A549 (cell line): Measurements from ENCODE around the gene NNMT. TPM values are rescaled to one million over a fixed set of nuclear protein-coding genes. Genes with fewer than 3 reads are reported as not detected.
A peak's percentile ranks its signal among the peaks of the same experiment; 100 is the strongest.

ENCODE experiments used
- ATAC-seq, 2 experiments: fragments of 200-7000 bp in 1 of 2; fragments of >200 bp in 1 of 2; cut with Nextera tagmentation in 1 of 2; cut with Tn5 transposase in 1 of 2; 3 replicates each; pipeline versions ENCODE4 v1.8.0 to v1.9.1; 2018 to 2020; ENCODE audit warnings: mild to moderate bottlenecking in 1 of 2, moderate library complexity in 1 of 2
- CTCF ChIA-PET: fragments of 300-600 bp; sonication (Branson Sonifier 250); formaldehyde crosslinking; extraction: SDS; loops from one replicate; lab custom pipeline; 2021; ENCODE audit warnings: antibody characterized with exemption, inconsistent platforms; lab: Yijun Ruan, JAX
- POLR2A ChIA-PET: fragments of 350-600 bp; formaldehyde crosslinking; extraction: SDS; loops from one replicate; lab custom pipeline; 2021; ENCODE audit warnings: antibody characterized with exemption, inconsistent platforms; lab: Yijun Ruan, JAX
- DNase-seq, 2 experiments: peaks; one replicate each; pipeline versions ENCODE4 v3.0.0 to v3.0.0-alpha.2; 2011 to 2016; ENCODE audit warnings: low read depth in 1 of 2, low spot score in 1 of 2
- FAIRE-seq: peaks from 2 replicates; lab custom pipeline; 2011; peaks lifted over from hg19 to GRCh38; lab: Jason Lieb, UNC
- H3K27ac ChIP-seq, 2 experiments: fragments of >200 bp; sonication (Bioruptor Twin); formaldehyde crosslinking; 3 replicates each; pipeline ENCODE4 v1.5.1; 2016 to 2017
- H3K4me1 ChIP-seq: fragments of >200 bp; sonication (Bioruptor Twin); formaldehyde crosslinking; 3 replicates; pipeline ENCODE4 v1.6.1; 2016
- H3K4me2 ChIP-seq: fragments of >200 bp; sonication (Bioruptor Twin); formaldehyde crosslinking; 3 replicates; pipeline ENCODE4 v1.6.1; 2016
- H3K4me3 ChIP-seq: fragments of >200 bp; sonication (Bioruptor Twin); formaldehyde crosslinking; 3 replicates; pipeline ENCODE4 v1.5.1; 2016
- H3K9me3 ChIP-seq: fragments of >200 bp; sonication (Bioruptor Twin); formaldehyde crosslinking; 3 replicates; pipeline ENCODE4 v1.6.1; 2016
- ATOH8 ChIP-seq: fragments of 250-450 bp; sonication (Bioruptor Pico); IDR thresholded peaks from 2 replicates; pipeline ENCODE4 v1.5.0; 2020; ENCODE audit warnings: low read depth, mild to moderate bottlenecking, moderate library complexity
- BCL3 ChIP-seq: fragments of >200 bp; sonication (Bioruptor Twin); formaldehyde crosslinking; IDR thresholded peaks from 3 replicates; pipeline ENCODE4 v1.6.1; 2016
- BHLHE40 ChIP-seq: IDR thresholded peaks from 2 replicates; pipeline ENCODE4 v1.6.1; 2012; ENCODE audit warnings: low read depth, low read length, inconsistent platforms
- CBX2 ChIP-seq: fragments of 200-600 bp; sonication (generic); IDR thresholded peaks from 2 replicates; pipeline ENCODE4 v1.6.1; 2016; ENCODE audit warnings: low read depth, mild to moderate bottlenecking, borderline replicate concordance
- CBX8 ChIP-seq: fragments of 200-600 bp; sonication (generic); IDR thresholded peaks from 2 replicates; pipeline ENCODE4 v1.6.1; 2016
- CHD2 ChIP-seq: fragments of 150-350 bp; IDR thresholded peaks from 2 replicates; pipeline ENCODE4 v1.6.1; 2014; ENCODE audit warnings: low read length; ENCODE audit not compliant: partially characterized antibody
- CHD4 ChIP-seq: fragments of 200-600 bp; sonication (generic); IDR thresholded peaks from 2 replicates; pipeline ENCODE4 v1.6.1; 2016; ENCODE audit warnings: antibody characterized with exemption, mild to moderate bottlenecking, borderline replicate concordance
- E2F6 ChIP-seq: IDR thresholded peaks from 2 replicates; pipeline ENCODE4 v1.6.1; 2012; ENCODE audit warnings: low read depth, borderline replicate concordance
- EHMT2 ChIP-seq: fragments of 200-600 bp; sonication (generic); IDR thresholded peaks from 2 replicates; pipeline ENCODE4 v1.6.1; 2016; ENCODE audit warnings: antibody characterized with exemption, low read depth, mild to moderate bottlenecking, moderate library complexity
- EP300 ChIP-seq, 2 experiments: fragments of >200 bp; sonication (Bioruptor Twin); formaldehyde crosslinking; IDR thresholded peaks; 2 replicates in 1 of 2; 3 replicates in 1 of 2; pipeline ENCODE4 v1.6.1; 2016 to 2017
- FOSB ChIP-seq: fragments of 250-450 bp; sonication (Bioruptor Pico); IDR thresholded peaks from 2 replicates; pipeline ENCODE4 v1.5.0; 2020; ENCODE audit warnings: mild to moderate bottlenecking, moderate library complexity
- FOSL2 ChIP-seq, 2 experiments: fragments of 450-650 bp in 1 of 2; fragments of >200 bp in 1 of 2; sonication (Bioruptor Twin) in 1 of 2; formaldehyde crosslinking; IDR thresholded peaks; 2 replicates each; pipeline versions ENCODE4 v1.5.0 to v1.6.1; 2016 to 2020; ENCODE audit warnings: mild to moderate bottlenecking in 1 of 2, moderate library complexity in 1 of 2
- FOXS1 ChIP-seq: fragments of 250-450 bp; sonication (Bioruptor Pico); IDR thresholded peaks from 2 replicates; pipeline ENCODE4 v1.5.0; 2020; ENCODE audit warnings: mild to moderate bottlenecking, moderate library complexity
- GATA3 ChIP-seq: IDR thresholded peaks from 2 replicates; pipeline ENCODE4 v1.6.1; 2012; ENCODE audit warnings: borderline replicate concordance
- HES2 ChIP-seq: fragments of >200 bp; sonication (Bioruptor Twin); formaldehyde crosslinking; IDR thresholded peaks from 2 replicates; pipeline ENCODE4 v1.6.1; 2016
- HMGXB4 ChIP-seq: fragments of 250-450 bp; sonication (Bioruptor Pico); IDR thresholded peaks from 2 replicates; pipeline ENCODE4 v1.5.0; 2021; ENCODE audit warnings: mild to moderate bottlenecking, moderate library complexity, borderline replicate concordance
- HOXB13 ChIP-seq: fragments of 250-450 bp; sonication (Bioruptor Pico); IDR thresholded peaks from 2 replicates; pipeline ENCODE4 v1.5.0; 2020; ENCODE audit warnings: low read depth, mild to moderate bottlenecking, moderate library complexity
- JUN ChIP-seq, 2 experiments: fragments of >200 bp; sonication (Bioruptor Twin); formaldehyde crosslinking; IDR thresholded peaks; 2 replicates in 1 of 2; 3 replicates in 1 of 2; pipeline ENCODE4 v1.6.1; 2016 to 2017
- KDM1A ChIP-seq: fragments of 200-600 bp; sonication (generic); IDR thresholded peaks from 2 replicates; pipeline ENCODE4 v1.6.1; 2016; ENCODE audit warnings: low read depth, mild to moderate bottlenecking
- MAX ChIP-seq: IDR thresholded peaks from 2 replicates; pipeline ENCODE4 v1.6.1; 2012
- MYC ChIP-seq: IDR thresholded peaks from 2 replicates; pipeline ENCODE4 v1.6.1; 2012; ENCODE audit warnings: mild to moderate bottlenecking, inconsistent platforms, low read length, improper control_type of control experiment, borderline replicate concordance
- PBX3 ChIP-seq: IDR thresholded peaks from 2 replicates; pipeline ENCODE4 v1.6.1; 2012
- RAD21 ChIP-seq, 2 experiments: fragments of >200 bp in 1 of 2; sonication (Bioruptor Twin) in 1 of 2; formaldehyde crosslinking in 1 of 2; IDR thresholded peaks in 1 of 2; conservative IDR thresholded peaks in 1 of 2; 2 replicates in 1 of 2; 3 replicates in 1 of 2; pipeline ENCODE4 v1.6.1; 2012 to 2018; ENCODE audit warnings: inconsistent platforms in 1 of 2
- RFX5 ChIP-seq: fragments of 450-650 bp; IDR thresholded peaks from 2 replicates; pipeline ENCODE4 v1.7.1; 2014; ENCODE audit warnings: antibody characterized with exemption, mild to moderate bottlenecking, moderate library complexity
- SREBF2 ChIP-seq: fragments of 450-650 bp; IDR thresholded peaks from 2 replicates; pipeline ENCODE4 v1.6.1; 2014; ENCODE audit warnings: mild to moderate bottlenecking, moderate library complexity
- TFCP2L1 ChIP-seq: fragments of 250-450 bp; sonication (Bioruptor Pico); IDR thresholded peaks from 2 replicates; pipeline ENCODE4 v1.5.0; 2021; ENCODE audit warnings: mild to moderate bottlenecking
- TP53 ChIP-seq: fragments of 250-450 bp; sonication (Bioruptor Pico); IDR thresholded peaks from 2 replicates; pipeline ENCODE4 v1.5.0; 2021; ENCODE audit warnings: mild to moderate bottlenecking, moderate library complexity
- USF2 ChIP-seq: fragments of 450-650 bp; IDR thresholded peaks from 2 replicates; pipeline ENCODE4 v1.6.1; 2014; ENCODE audit warnings: antibody characterized with exemption
- WGBS: methylation state at CpG from one replicate; pipeline ENCODE4 v1.1.6; 2017; ENCODE audit errors: missing lambda C conversion rate; 5-methylcytosine and 5-hydroxymethylcytosine counted together
- polyA plus RNA-seq, 4 experiments: library from polyadenylated mRNA; depleted of rRNA in 3 of 4; stranded (reverse); fragments of >200 nt; fragmentation: RNase III in 1 of 4; extraction: RNeasy Plus Mini Kit Qiagen cat#74134 plus additional on column Dnase treatment in 1 of 4; gene quantifications; 2 replicates in 3 of 4; 3 replicates in 1 of 4; pipeline ENCODE4 v1.2.3, GENCODE V29; 2011 to 2017

NNMT gene
- polyA plus RNA-seq, 2 of the 4 experiments (the other 2 are of a cell fraction): 285 to 421 TPM

GRCh38 chr11:114342476-114342875 is 46.3 kb downstream of the NNMT start:
- ATAC-seq: no peak
- CTCF ChIA-PET: no interaction called here
- Histone ChIP-seq H3K4me1 (peaks cover 7% of the 10 kb centered on the region; the same call in 1 of the 3 replicates), H3K4me2 (no peak overlapping the region), H3K27ac (peak overlapping the region in 1 of 2 experiments; percentile 1; a peak in 1 of 6 replicates), H3K9me3 (no peaks in the 10 kb centered on the region; the same call in 2 of the 3 replicates), H3K4me3 (no peak overlapping the region)
- TF ChIP-seq EP300 (IDR thresholded peaks at IDR 0.05): no peak
- no peak for TF ChIP-seq EHMT2
- no peak for TF ChIP-seq TFCP2L1
- no peak for TF ChIP-seq FOXS1 (CRISPR knock-in tag)
- TF ChIP-seq HES2: no peak
- no peak for TF ChIP-seq BCL3
- TF ChIP-seq RFX5: no peak
- no peak for TF ChIP-seq SREBF2
- TF ChIP-seq FOSB (CRISPR knock-in tag): no peak
- TF ChIP-seq TP53 (CRISPR knock-in tag): no peak
- TF ChIP-seq CBX2: no peak
- no peak for TF ChIP-seq PBX3
- no peak for TF ChIP-seq USF2
- no peak for TF ChIP-seq GATA3
- no peak for TF ChIP-seq FOSL2 (IDR thresholded peaks at IDR 0.05)
- no peak for TF ChIP-seq FOSL2 (CRISPR knock-in tag; IDR thresholded peaks at IDR 0.05)
- no peak for TF ChIP-seq E2F6
- TF ChIP-seq KDM1A: no peak
- no peak for FAIRE-seq
- 89% methylated on average over 2 of the region's 2 CpGs for whole genome bisulfite sequencing
- no peak for DNase-seq
- POLR2A ChIA-PET: no interaction called here

- H3K4me2 ChIP-seq: no peak overlapping the region
- no peak for ATAC-seq
- ChIA-PET POLR2A (no interaction called here), CTCF (no interaction called here)
- H3K27ac ChIP-seq: no peak overlapping the region; a peak in 1 of 6 replicates
- DNase-seq: no peak
- H3K4me1 ChIP-seq: peaks cover 7% of the 10 kb centered on the region; the same call in 1 of the 3 replicates
- WGBS: 79% methylated on average over 6 of the region's 6 CpGs
- H3K4me3 ChIP-seq: no peak overlapping the region
- no peak for FAIRE-seq
- TF ChIP-seq MYC (no peak), HMGXB4 (CRISPR knock-in tag) (no peak), CBX8 (no peak), JUN (IDR thresholded peaks at IDR 0.05) (no peak), HOXB13 (no peak), MAX (no peak), CHD4 (no peak), TP53 (CRISPR knock-in tag) (no peak), BHLHE40 (no peak), GATA3 (no peak), FOSB (CRISPR knock-in tag) (no peak), RAD21 (conservative IDR thresholded peaks at IDR 0.05 in 1 of 2, IDR thresholded peaks at IDR 0.05 in 1 of 2) (no peak), CHD2 (no peak), ATOH8 (CRISPR knock-in tag) (no peak), SREBF2 (no peak), FOSL2 (IDR thresholded peaks at IDR 0.05) (no peak), FOSL2 (CRISPR knock-in tag; IDR thresholded peaks at IDR 0.05) (no peak), PBX3 (no peak)
- no peaks in the 10 kb centered on the region; the same call in 2 of the 3 replicates for H3K9me3 ChIP-seq
Measured at GRCh38 chr11:114343020-114343419, 46.8 kb downstream of the NNMT start.
